Measurements from ENCODE around the gene PDE2A.

GRCh38 chr11:72634016-72634415 is 40.2 kb downstream of the PDE2A start:
- no peak for TF ChIP-seq POLR2A (IDR thresholded peaks at IDR 0.05)
- TF ChIP-seq, protein P1, sequence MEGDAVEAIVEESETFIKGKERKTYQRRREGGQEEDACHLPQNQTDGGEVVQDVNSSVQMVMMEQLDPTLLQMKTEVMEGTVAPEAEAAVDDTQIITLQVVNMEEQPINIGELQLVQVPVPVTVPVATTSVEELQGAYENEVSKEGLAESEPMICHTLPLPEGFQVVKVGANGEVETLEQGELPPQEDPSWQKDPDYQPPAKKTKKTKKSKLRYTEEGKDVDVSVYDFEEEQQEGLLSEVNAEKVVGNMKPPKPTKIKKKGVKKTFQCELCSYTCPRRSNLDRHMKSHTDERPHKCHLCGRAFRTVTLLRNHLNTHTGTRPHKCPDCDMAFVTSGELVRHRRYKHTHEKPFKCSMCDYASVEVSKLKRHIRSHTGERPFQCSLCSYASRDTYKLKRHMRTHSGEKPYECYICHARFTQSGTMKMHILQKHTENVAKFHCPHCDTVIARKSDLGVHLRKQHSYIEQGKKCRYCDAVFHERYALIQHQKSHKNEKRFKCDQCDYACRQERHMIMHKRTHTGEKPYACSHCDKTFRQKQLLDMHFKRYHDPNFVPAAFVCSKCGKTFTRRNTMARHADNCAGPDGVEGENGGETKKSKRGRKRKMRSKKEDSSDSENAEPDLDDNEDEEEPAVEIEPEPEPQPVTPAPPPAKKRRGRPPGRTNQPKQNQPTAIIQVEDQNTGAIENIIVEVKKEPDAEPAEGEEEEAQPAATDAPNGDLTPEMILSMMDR (IDR thresholded peaks at IDR 0.05 in 4 of 5, conservative IDR thresholded peaks at IDR 0.05 in 1 of 5) = no peak

Measured in gastrocnemius medialis (tissue), 4 donors.